Frontal cortex (tissue), 4 donors: Measurements from ENCODE around the gene COCH. TPM values are rescaled to one million over a fixed set of nuclear protein-coding genes. Genes with fewer than 3 reads are reported as not detected.
"Not testable (repeated sequence)": the region's sequence is repeated elsewhere in the genome, so short reads cannot be mapped to it uniquely, and the experiment has no call there.

Source experiments
- DNase-seq, 2 donors: peaks; one replicate each; pipeline ENCODE4 v3.0.0; 2012; ENCODE audit warnings: low spot score in 2 of 2
- FAIRE-seq: peaks from 2 replicates; lab custom pipeline; 2012; peaks lifted over from hg19 to GRCh38; lab: Jason Lieb, UNC
- total RNA-seq: library from RNA; depleted of rRNA; stranded (reverse); fragments of >200 nt; gene quantifications from one replicate; pipeline ENCODE4 v1.2.3, GENCODE V29; 2014
- donor health status: control.
- donor health status: control.
- donor health status: control.

Gene COCH
- total RNA-seq, 1 donor from 2014 or later, result 48.5 TPM

DNA sequence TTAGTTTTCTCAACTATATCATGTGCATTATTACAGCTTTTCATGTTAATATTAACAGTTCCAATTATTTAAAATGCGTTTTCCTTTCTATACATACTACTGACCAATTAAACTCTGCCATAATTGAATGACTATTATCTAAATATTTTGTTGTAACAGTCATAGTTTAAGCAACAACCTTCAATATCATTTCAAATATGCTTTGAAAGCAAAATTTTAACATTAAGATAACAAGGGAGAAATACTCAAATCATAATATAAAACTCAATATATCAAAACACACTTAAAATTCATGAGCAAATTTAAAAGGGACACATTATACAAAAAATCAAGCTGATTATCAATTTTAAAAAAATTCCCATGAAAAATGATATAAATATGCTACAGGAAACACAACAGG lies 40.5 kb downstream of the COCH start:
- FAIRE-seq, result no peak
- DNase-seq, result no peak

GRCh38 chr14:30915596-30915995 lies 41.2 kb downstream of the COCH start:
- no peak for FAIRE-seq
- DNase-seq, result no peak

- no peak for FAIRE-seq
Observed at GRCh38 chr14:30921305-30921704, 46.9 kb downstream of the COCH start.

DNA sequence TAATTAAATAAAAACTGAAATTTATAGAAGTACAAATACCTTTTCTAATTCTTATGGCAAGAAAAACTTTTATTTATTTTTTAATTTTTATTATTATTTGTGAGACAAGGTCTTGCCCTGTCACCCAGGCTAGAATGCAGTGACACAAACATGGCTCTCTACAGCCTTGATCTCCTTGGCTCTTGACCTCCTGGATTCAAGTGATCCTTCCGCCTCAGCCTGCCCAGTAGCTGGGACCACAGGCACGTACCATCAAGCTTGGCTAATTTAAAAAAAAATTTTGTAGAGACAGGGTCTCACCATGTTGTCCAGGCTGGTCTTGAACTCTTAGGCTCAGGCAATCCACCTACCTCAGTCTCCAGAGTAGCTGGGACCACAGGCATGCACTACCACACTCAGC lies 47.4 kb downstream of the COCH start:
- DNase-seq (no peak), FAIRE-seq (no peak)

More at GRCh38 chr14:30921305-30921704, 46.9 kb downstream of the COCH start:
- DNase-seq, result no peak

- DNase-seq, result no peak
- FAIRE-seq, result no peak
Observed at GRCh38 chr14:30925254-30925653, 50.9 kb downstream of the COCH start.

DNA sequence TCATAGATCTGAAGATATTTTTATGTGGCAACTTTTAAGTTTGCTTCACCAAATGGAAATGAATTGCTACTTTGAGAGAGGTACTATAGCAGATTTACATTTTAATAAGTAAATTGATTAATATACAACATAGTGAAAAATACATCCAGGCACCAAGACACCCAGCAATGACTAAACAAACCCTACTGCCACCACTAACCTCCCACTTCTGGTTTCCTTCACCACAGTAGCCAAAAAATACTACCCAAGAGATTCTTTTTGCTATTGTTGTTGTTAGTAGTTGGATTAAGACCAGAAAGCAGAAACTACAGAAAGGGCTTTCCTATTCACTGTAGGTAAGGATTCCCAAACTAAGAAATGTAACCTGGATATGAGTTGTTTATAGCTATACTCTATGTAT lies 54.1 kb downstream of the COCH start:
- no peak for DNase-seq
- FAIRE-seq, result no peak

DNA sequence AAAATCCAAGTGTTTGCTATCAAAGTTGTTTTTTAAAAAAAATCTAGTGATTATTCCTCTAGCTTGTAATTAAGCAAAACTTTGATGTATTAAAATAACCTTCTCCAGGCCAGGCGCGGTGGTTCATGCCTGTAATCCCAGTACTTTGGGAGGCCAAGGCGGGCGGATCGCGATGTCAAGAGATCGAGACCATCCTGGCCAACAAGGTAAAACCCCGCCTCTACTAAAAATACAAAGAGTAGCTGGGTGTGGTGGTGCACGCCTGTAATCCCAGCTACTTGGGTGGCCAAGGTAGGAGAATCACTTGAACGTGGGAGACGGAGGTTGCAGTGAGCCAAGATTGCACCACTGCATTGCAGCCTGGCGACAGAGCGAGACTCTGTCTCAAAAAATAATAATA lies 59.6 kb downstream of the COCH start:
- FAIRE-seq, DNase-seq: not testable (repeated sequence)

GRCh38 chr14:30935445-30935844 lies 61.1 kb downstream of the COCH start:
- FAIRE-seq, result no peak
- DNase-seq, result no peak

GRCh38 chr14:30938617-30939016 lies 64.3 kb downstream of the COCH start:
- FAIRE-seq (no peak), DNase-seq (no peak)

Other genes with a start within 250 kb of the COCH start
- 26.9 TPM for gene AP4S1, start 151.1 kb downstream of the COCH start, total RNA-seq
- gene STRN3, start 151.8 kb downstream of the COCH start, total RNA-seq, result 148 TPM